Hematopoietic multipotent progenitor cell treated with erythropoietin and hydrocortisone succinate and interleukin-3 and kit ligand, for 15 days (in vitro differentiated cells): Measurements from ENCODE around the gene SCN4B.

ENCODE experiments used
- DNase-seq: peaks from one replicate; pipeline ENCODE4 v3.0.0-alpha.2; 2015; ENCODE audit warnings: low spot score

The SCN4B gene

GRCh38 chr11:118174006-118174567 lies 21.5 kb upstream of the SCN4B start:
- DNase-seq: no peak

- no peak for DNase-seq
Measured at GRCh38 chr11:118172356-118172755, 19.7 kb upstream of the SCN4B start.

GRCh38 chr11:118171269-118172062 lies 18.8 kb upstream of the SCN4B start:
- peak; percentile 60 for DNase-seq

GRCh38 chr11:118170882-118171268 lies 18.3 kb upstream of the SCN4B start:
- DNase-seq: no peak

GRCh38 chr11:118170231-118170630 lies 17.6 kb upstream of the SCN4B start:
- DNase-seq: no peak

GRCh38 chr11:118169300-118170140 lies 16.9 kb upstream of the SCN4B start:
- DNase-seq: no peak

- no peak for DNase-seq
Measured at GRCh38 chr11:118168751-118169150, 16.1 kb upstream of the SCN4B start.

- DNase-seq: no peak
Measured at GRCh38 chr11:118168316-118168715, 15.7 kb upstream of the SCN4B start.

GRCh38 chr11:118167906-118168305 lies 15.3 kb upstream of the SCN4B start:
- no peak for DNase-seq

- no peak for DNase-seq
Measured at GRCh38 chr11:118167253-118167652, 14.6 kb upstream of the SCN4B start.

- DNase-seq: no peak
Measured at GRCh38 chr11:118166641-118167040, 14.0 kb upstream of the SCN4B start.

- DNase-seq: no peak
Measured at GRCh38 chr11:118164885-118165284, 12.3 kb upstream of the SCN4B start.

- DNase-seq: no peak
Measured at GRCh38 chr11:118163494-118163893, 10.9 kb upstream of the SCN4B start.

- no peak for DNase-seq
Measured at GRCh38 chr11:118162846-118163245, 10.2 kb upstream of the SCN4B start.

GRCh38 chr11:118161786-118162185 lies 9.2 kb upstream of the SCN4B start:
- DNase-seq: no peak

- DNase-seq: no peak
Measured at GRCh38 chr11:118157186-118157895, 4.7 kb upstream of the SCN4B start.

GRCh38 chr11:118156531-118157185 lies 4.0 kb upstream of the SCN4B start:
- DNase-seq: no peak

GRCh38 chr11:118155776-118156530 lies 3.3 kb upstream of the SCN4B start:
- no peak for DNase-seq

GRCh38 chr11:118154641-118155040 lies 2.0 kb upstream of the SCN4B start:
- DNase-seq: no peak

GRCh38 chr11:118153976-118154375 lies 1.4 kb upstream of the SCN4B start:
- no peak for DNase-seq

GRCh38 chr11:118153516-118153915 lies 893 bp upstream of the SCN4B start:
- DNase-seq: no peak
